K562 (cell line): ENCODE measurements around the gene POLN. TPM values are rescaled to one million over a fixed set of nuclear protein-coding genes. Genes with fewer than 3 reads are reported as not detected.

Experiments used
- HDAC2 ChIP-seq: fragments of 450-650 bp; IDR thresholded peaks from 2 replicates; pipeline ENCODE4 v1.6.1; 2016; ENCODE audit warnings: mild to moderate bottlenecking
- HDGF ChIP-seq: fragments of 450-650 bp; IDR thresholded peaks from 2 replicates; pipeline ENCODE4 v1.6.1; 2016
- JUND ChIP-seq, 2 experiments: IDR thresholded peaks; 2 replicates in 1 of 2; 3 replicates in 1 of 2; pipeline ENCODE4 v1.6.1; 2011; ENCODE audit warnings: borderline replicate concordance in 2 of 2, low read depth in 2 of 2, low read length in 2 of 2, improper control_type of control experiment in 1 of 2, missing biosample characterization in 1 of 2, missing genetic modification characterization in 1 of 2, missing genetic modification reagents in 1 of 2
- MBD1 ChIP-seq: fragments of 250-450 bp; sonication (Bioruptor Pico); IDR thresholded peaks from 2 replicates; pipeline ENCODE4 v1.8.0; 2022; ENCODE audit warnings: inconsistent platforms
- MYC ChIP-seq, 2 experiments: fragments of 250-450 bp in 1 of 2; sonication (Bioruptor Pico) in 1 of 2; IDR thresholded peaks; 2 replicates each; pipeline versions ENCODE4 v1.5.1 to v1.6.1; 2012 to 2021; ENCODE audit warnings: low read depth in 2 of 2, borderline replicate concordance in 1 of 2, improper control_type of control experiment in 1 of 2, low read length in 1 of 2, mild to moderate bottlenecking in 1 of 2, moderate library complexity in 1 of 2
- MYNN ChIP-seq, 2 experiments: sonication (generic); formaldehyde crosslinking in 1 of 2; IDR thresholded peaks; 2 replicates each; pipeline versions ENCODE4 v1.5.0 to v1.6.1; 2016 to 2020; ENCODE audit warnings: antibody characterized with exemption in 1 of 2, missing genetic modification reagents in 1 of 2
- RAD21 ChIP-seq, 2 experiments: fragments of 250-450 bp in 1 of 2; fragments of 450-650 bp in 1 of 2; sonication (Bioruptor Pico) in 1 of 2; formaldehyde crosslinking in 1 of 2; IDR thresholded peaks in 1 of 2; conservative IDR thresholded peaks in 1 of 2; 2 replicates each; pipeline versions ENCODE4 v1.4.0 to v1.8.0; 2020 to 2022; ENCODE audit warnings: mild to moderate bottlenecking in 2 of 2, moderate library complexity in 1 of 2
- RB1 ChIP-seq: fragments of 450-650 bp; IDR thresholded peaks from 2 replicates; pipeline ENCODE4 v1.6.1; 2017; ENCODE audit warnings: low read depth, mild to moderate bottlenecking
- REST ChIP-seq, 2 experiments: fragments of 450-650 bp; formaldehyde crosslinking in 1 of 2; IDR thresholded peaks; 2 replicates each; pipeline versions ENCODE4 v1.4.0 to v1.6.1; 2014 to 2020; ENCODE audit warnings: mild to moderate bottlenecking in 2 of 2, borderline replicate concordance in 1 of 2, low read depth in 1 of 2
- SIN3A ChIP-seq, 2 experiments: fragments of 150-350 bp in 1 of 2; IDR thresholded peaks; 2 replicates each; pipeline ENCODE4 v1.6.1; 2011 to 2016; ENCODE audit warnings: borderline replicate concordance in 2 of 2, low read depth in 2 of 2, low read length in 2 of 2, mild to moderate bottlenecking in 2 of 2, moderate library complexity in 2 of 2; ENCODE audit not compliant: control insufficient read depth in 1 of 2
- SMC3 ChIP-seq: conservative IDR thresholded peaks from 2 replicates; pipeline ENCODE4 v1.6.1; 2011; ENCODE audit warnings: low read depth, low read length, improper control_type of control experiment; ENCODE audit not compliant: insufficient read depth
- TARDBP ChIP-seq: fragments of 450-650 bp; IDR thresholded peaks from 2 replicates; pipeline ENCODE4 v1.6.1; 2016
- TFAP4 ChIP-seq: sonication (generic); formaldehyde crosslinking; IDR thresholded peaks from 2 replicates; pipeline ENCODE4 v1.8.0; 2022; ENCODE audit warnings: missing genetic modification reagents, mild to moderate bottlenecking, moderate library complexity, borderline replicate concordance
- U2AF2 ChIP-seq: fragments of 200-400 bp; formaldehyde crosslinking; optimal IDR thresholded peaks from 2 replicates; pipeline ENCODE3; 2017; ENCODE audit warnings: low read depth, mild to moderate bottlenecking, low read length
- ZBED1 ChIP-seq: IDR thresholded peaks from 2 replicates; pipeline ENCODE4 v1.6.1; 2014
- polyA plus RNA-seq, 8 experiments: library from polyadenylated mRNA; depleted of rRNA in 4 of 8; stranded (reverse) in 5 of 8; unstranded in 3 of 8; fragments of >200 nt; fragmentation: Nextera tagmentation in 2 of 8; fragmentation: Illumina TruSeq in 1 of 8; extraction: Ambion mirVana in 2 of 8; extraction: Trizol in 1 of 8; gene quantifications; 2 replicates each; pipeline versions ENCODE4 v1.2.1 to v1.2.3, GENCODE V29; 2011 to 2014; ENCODE audit warnings: inconsistent platforms in 1 of 8, missing spikeins in 1 of 8
- total RNA-seq, 7 experiments: library from RNA; depleted of rRNA in 6 of 7; stranded (reverse); fragments of >200 nt in 6 of 7; fragmentation: Illumina TruSeq in 2 of 7; extraction: Trizol in 2 of 7; gene quantifications; 2 replicates each; pipeline versions ENCODE4 v1.2.1 to v1.2.3, GENCODE V29; 2011 to 2021; ENCODE audit warnings: low replicate concordance in 1 of 7

Gene POLN
- total and polyA plus RNA-seq, 9 of the 15 experiments (the other 6 are each of a cell fraction or from before 2014, with no cell fraction given): 0.08 to 0.91 (median 0.32) TPM

DNA sequence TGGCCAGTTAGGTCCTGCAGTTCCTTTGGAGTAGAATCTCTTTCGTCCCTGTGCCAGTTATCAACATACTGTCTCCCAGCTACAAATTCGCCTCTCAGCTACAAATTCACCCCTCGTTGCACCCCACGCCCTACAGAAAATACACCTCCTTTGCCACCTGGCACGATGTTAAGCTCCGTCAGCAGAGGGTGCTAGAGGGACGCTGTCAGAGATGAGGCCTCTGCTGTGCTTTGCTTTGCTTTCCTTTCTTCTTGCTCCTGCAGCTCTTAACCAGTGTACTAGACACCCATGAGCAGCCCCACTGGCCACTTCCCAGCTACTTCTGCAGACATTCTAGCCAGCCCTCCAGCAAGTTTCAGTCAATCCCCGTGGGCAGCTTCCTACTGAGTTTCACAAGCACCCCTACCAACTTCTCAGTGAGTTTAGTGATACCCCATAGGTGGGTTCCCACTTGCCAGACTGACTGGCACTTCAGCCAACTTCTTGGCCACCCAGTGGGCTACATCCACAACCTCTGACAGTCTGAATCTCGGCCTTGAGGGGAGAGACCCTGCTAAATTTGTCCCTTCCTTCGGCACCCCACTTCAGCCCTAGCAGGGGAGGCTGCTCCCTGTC lies 21.8 kb downstream of the POLN start (continued):
- TF ChIP-seq HDGF (0 out of 2 replicates have a peak, but pooled peaks have one; percentile 43), HDAC2 (no peak), TARDBP (0 out of 2 replicates have a peak, but pooled peaks have one; percentile 39), ZBED1 (no peak), U2AF2 (no peak), MBD1 (CRISPR knock-in tag) (no peak), SMC3 (peak; percentile 94), MYNN (IDR thresholded peaks at IDR 0.05) (0 out of 2 replicates have a peak, but pooled peaks have one; percentile 22), MYNN (CRISPR knock-in tag; IDR thresholded peaks at IDR 0.05) (no peak), RAD21 (CRISPR knock-in tag; conservative IDR thresholded peaks at IDR 0.05 in 1 of 2, IDR thresholded peaks at IDR 0.05 in 1 of 2) (peak; percentile 78 to 93), RB1 (0 out of 2 replicates have a peak, but pooled peaks have one; percentile 45), REST (IDR thresholded peaks at IDR 0.05; ENCODE audit: borderline replicate concordance) (peak; percentile 83), REST (CRISPR knock-in tag; IDR thresholded peaks at IDR 0.05; ENCODE audit: low read depth) (no peak), SIN3A (IDR thresholded peaks at IDR 0.05; ENCODE audit: borderline replicate concordance in 2 of 2, control insufficient read depth in 1 of 2, low read depth in 2 of 2, low read length in 2 of 2) (no peak), JUND (IDR thresholded peaks at IDR 0.05; ENCODE audit: borderline replicate concordance, low read depth, low read length) (0 out of 2 replicates have a peak, but pooled peaks have one; percentile 24), JUND (tag; IDR thresholded peaks at IDR 0.05; ENCODE audit: borderline replicate concordance, low read depth, low read length) (no peak), MYC (IDR thresholded peaks at IDR 0.05; ENCODE audit: low read depth, low read length) (peak; percentile 31; the same call in 1 of the 2 replicates), MYC (CRISPR knock-in tag; IDR thresholded peaks at IDR 0.05; ENCODE audit: borderline replicate concordance, low read depth) (no peak), TFAP4 (CRISPR knock-in tag) (peak; percentile 53; the same call in 1 of the 2 replicates)
